GM12878 (cell line): ENCODE data around the gene RBM7. TPM values are rescaled to one million over a fixed set of nuclear protein-coding genes. Genes with fewer than 3 reads are reported as not detected.

ENCODE experiments used
- ATAC-seq: fragments of 200-7000 bp; cut with Tn5 transposase; 3 replicates; pipeline ENCODE4 v1.9.1; 2020; ENCODE audit warnings: mild to moderate bottlenecking, moderate library complexity
- BruUV-seq: library from RNA; stranded (reverse); fragments of 400-500 nt; replicated peaks from 2 replicates; lab custom pipeline; 2021; lab: Mats Ljungman, UMichigan
- CTCF ChIA-PET: fragments of 300-600 bp; sonication (Branson Sonifier 250); formaldehyde crosslinking; extraction: SDS; loops from one replicate; lab custom pipeline; 2021; ENCODE audit warnings: inconsistent platforms; lab: Yijun Ruan, JAX
- POLR2A ChIA-PET: fragments of 350-600 bp; formaldehyde crosslinking; extraction: SDS; loops from one replicate; lab custom pipeline; 2021; ENCODE audit warnings: inconsistent platforms; lab: Charles Lee
- RAD21 ChIA-PET: fragments of 300-600 bp; sonication (Branson Sonifier 250); formaldehyde crosslinking; loops from one replicate; lab custom pipeline; 2023; ENCODE audit warnings: antibody characterized with exemption; ENCODE audit not compliant: unreplicated experiment; lab: Charles Lee
- SMC1A ChIA-PET: fragments of 300-600 bp; sonication (Branson Sonifier 250); formaldehyde crosslinking; loops from one replicate; lab custom pipeline; 2023; ENCODE audit not compliant: unreplicated experiment, uncharacterized antibody; lab: Charles Lee
- DNase-seq: peaks from one replicate; pipeline ENCODE4 v3.0.0-alpha.2; 2011; ENCODE audit warnings: low read depth, low spot score
- FAIRE-seq: peaks from 3 replicates; lab custom pipeline; 2011; peaks lifted over from hg19 to GRCh38; lab: Jason Lieb, UNC
- H2AFZ ChIP-seq: 2 replicates; pipeline ENCODE4 v1.6.0; 2011; ENCODE audit warnings: low read depth, low read length, control low read depth; ENCODE audit not compliant: control insufficient read depth
- H3K27ac ChIP-seq: 2 replicates; pipeline ENCODE4 v1.5.1; 2011; ENCODE audit warnings: control low read depth; ENCODE audit not compliant: control insufficient read depth, insufficient read depth
- H3K27me3 ChIP-seq, 2 experiments: replicated peaks in 1 of 2; 2 replicates each; pipeline versions ENCODE4 v1.6.0 to v1.6.1; 2011; ENCODE audit warnings: low read length in 1 of 2; ENCODE audit not compliant: control insufficient read depth in 2 of 2, insufficient read depth in 2 of 2
- H3K36me3 ChIP-seq, 2 experiments: 2 replicates each; pipeline ENCODE4 v1.5.1; 2011; ENCODE audit warnings: low read length in 1 of 2; ENCODE audit not compliant: control insufficient read depth in 2 of 2, insufficient read depth in 2 of 2
- H3K4me1 ChIP-seq: 2 replicates; pipeline ENCODE4 v1.6.1; 2011; ENCODE audit warnings: mild to moderate bottlenecking, low read length, moderate library complexity, mixed read lengths; ENCODE audit not compliant: control insufficient read depth, insufficient read depth
- H3K4me2 ChIP-seq: 2 replicates; pipeline ENCODE4 v1.6.0; 2011; ENCODE audit warnings: control low read depth; ENCODE audit not compliant: control insufficient read depth, insufficient read depth
- H3K4me3 ChIP-seq: fragments of 200-600 bp; sonication (generic); 2 replicates; pipeline ENCODE4 v1.5.1; 2016
- H3K79me2 ChIP-seq: 2 replicates; pipeline ENCODE4 v1.6.0; 2011; ENCODE audit warnings: low read length; ENCODE audit not compliant: control insufficient read depth, insufficient read depth
- H3K9ac ChIP-seq: 2 replicates; pipeline ENCODE4 v1.8.0; 2011; ENCODE audit warnings: low read length, control low read depth, mixed read lengths; ENCODE audit not compliant: control insufficient read depth, insufficient read depth
- H3K9me3 ChIP-seq: replicated peaks from 3 replicates; pipeline ENCODE4 v1.5.1; 2011; ENCODE audit warnings: mild to moderate bottlenecking, low read length; ENCODE audit not compliant: control insufficient read depth, insufficient read depth
- H4K20me1 ChIP-seq: 2 replicates; pipeline ENCODE4 v1.6.0; 2011; ENCODE audit not compliant: control insufficient read depth, insufficient read depth
- ASH2L ChIP-seq: fragments of 300-600, 200-600 bp; sonication (generic); IDR thresholded peaks from 2 replicates; pipeline ENCODE4 v1.6.1; 2017; ENCODE audit warnings: low read depth, mild to moderate bottlenecking, borderline replicate concordance
- CHD4 ChIP-seq: fragments of 200-600 bp; sonication (generic); IDR thresholded peaks from 2 replicates; pipeline ENCODE4 v1.6.1; 2016; ENCODE audit warnings: mild to moderate bottlenecking
- CREM ChIP-seq: IDR thresholded peaks from 2 replicates; pipeline ENCODE4 v1.6.1; 2014; ENCODE audit warnings: antibody characterized with exemption, low read depth
- CTCF ChIP-seq, 3 experiments: IDR thresholded peaks in 2 of 3; conservative IDR thresholded peaks in 1 of 3; 2 replicates each; pipeline ENCODE4 v1.5.1; 2011; ENCODE audit warnings: low read depth in 3 of 3, low read length in 3 of 3, mild to moderate bottlenecking in 3 of 3, control low read depth in 2 of 3, moderate library complexity in 2 of 3, inconsistent platforms in 1 of 3, mixed read lengths in 1 of 3; ENCODE audit not compliant: control insufficient read depth in 2 of 3, insufficient read depth in 1 of 3; ENCODE audit errors: extremely low read depth in 1 of 3
- E2F8 ChIP-seq: fragments of 450-650 bp; IDR thresholded peaks from 2 replicates; pipeline ENCODE4 v1.6.1; 2018; ENCODE audit warnings: mild to moderate bottlenecking, low read depth, moderate library complexity; ENCODE audit not compliant: partially characterized antibody
- KLF5 ChIP-seq: fragments of 450-650 bp; IDR thresholded peaks from 2 replicates; pipeline ENCODE4 v1.6.1; 2014; ENCODE audit warnings: mild to moderate bottlenecking; ENCODE audit not compliant: partially characterized antibody
- NKRF ChIP-seq: fragments of 450-650 bp; conservative IDR thresholded peaks from 2 replicates; pipeline ENCODE4 v1.6.1; 2017; ENCODE audit warnings: mild to moderate bottlenecking, moderate library complexity
- NR2C2 ChIP-seq: IDR thresholded peaks from 2 replicates; pipeline ENCODE4 v1.6.1; 2011; ENCODE audit warnings: borderline replicate concordance, low read depth; ENCODE audit not compliant: control insufficient read depth, insufficient read length
- PAX8 ChIP-seq: fragments of 450-650 bp; IDR thresholded peaks from 2 replicates; pipeline ENCODE4 v1.6.1; 2017; ENCODE audit warnings: mild to moderate bottlenecking, moderate library complexity
- POLR2AphosphoS5 ChIP-seq: IDR thresholded peaks from 2 replicates; pipeline ENCODE4 v1.6.1; 2011; ENCODE audit warnings: mild to moderate bottlenecking, low read length, inconsistent platforms
- RAD21 ChIP-seq: IDR thresholded peaks from 2 replicates; pipeline ENCODE4 v1.6.1; 2011; ENCODE audit warnings: mild to moderate bottlenecking, low read depth, low read length, moderate library complexity; ENCODE audit not compliant: insufficient read depth
- SKIL ChIP-seq: fragments of 450-650 bp; IDR thresholded peaks from 2 replicates; pipeline ENCODE4 v1.6.1; 2017; ENCODE audit warnings: mild to moderate bottlenecking, low read depth, inconsistent platforms; ENCODE audit not compliant: poor library complexity, severe bottlenecking
- WGBS: methylation state at CpG from one replicate; pipeline ENCODE4 v1.1.6; 2016; ENCODE audit warnings: low lambda C conversion rate; ENCODE audit not compliant: insufficient replicate concordance, insufficient coverage; ENCODE audit errors: missing lambda C conversion rate; 5-methylcytosine and 5-hydroxymethylcytosine counted together
- in situ Hi-C: fragments of 300-500 bp; cut with MboI; formaldehyde crosslinking; loops from 9 replicates; pipeline ENCODE4 v1.14.3; 2018; ENCODE audit warnings: mixed read lengths
- intact Hi-C: fragments of 100-400 bp; cut with micrococcal nuclease; formaldehyde crosslinking; loops from one replicate; pipeline ENCODE4 v1.14.2; 2022; ENCODE audit not compliant: unreplicated experiment
- polyA plus RNA-seq, 11 experiments: library from polyadenylated mRNA; depleted of rRNA in 4 of 11; unstranded in 6 of 11; stranded (reverse) in 5 of 11; fragments of >200 nt; fragmentation: Nextera tagmentation in 4 of 11; fragmentation: Illumina TruSeq in 1 of 11; extraction: Ambion mirVana in 4 of 11; extraction: Trizol in 1 of 11; gene quantifications; 1 replicate in 1 of 11; 2 replicates in 10 of 11; pipeline versions ENCODE4 v1.2.1 to v1.2.3, GENCODE V29; 2011 to 2016; ENCODE audit warnings: inconsistent platforms in 2 of 11, missing spikeins in 2 of 11, low read depth in 1 of 11
- total RNA-seq, 4 experiments: library from RNA; depleted of rRNA in 3 of 4; stranded (reverse); fragments of >200 nt in 3 of 4; fragmentation: Illumina TruSeq in 1 of 4; extraction: Trizol in 1 of 4; gene quantifications; 2 replicates each; pipeline versions ENCODE4 v1.2.1 to v1.2.3, GENCODE V29; 2013 to 2021

Gene RBM7
- total and polyA plus RNA-seq, 10 of the 15 experiments (the other 5 are each of a cell fraction or from before 2014, with no cell fraction given), result 17.0 to 46.2 (median 26.0) TPM

DNA sequence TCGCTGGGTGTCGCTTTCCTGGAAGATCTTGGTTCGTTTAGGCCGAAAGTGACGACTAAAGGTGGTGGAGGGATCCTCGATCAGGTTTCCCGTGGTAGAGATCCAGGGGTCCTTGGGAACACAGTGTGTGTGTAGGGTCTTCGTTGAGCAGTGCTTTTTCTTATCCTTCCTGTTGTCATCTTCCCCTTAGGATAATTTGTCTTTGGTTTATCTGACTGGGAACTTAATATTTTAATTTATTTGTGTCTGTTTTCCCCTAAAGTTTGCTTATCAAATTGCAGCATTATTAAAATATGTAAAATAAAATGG, 403 bp downstream of the RBM7 start:
- H3K36me3 ChIP-seq, result peaks cover 0 to 2% of the 10 kb centered on the region in 2 experiments; a peak in 1 of 4 replicates
- ChIA-PET POLR2A (no interaction called here), RAD21 (no interaction called here), SMC1A (no interaction called here), CTCF (no interaction called here)
- DNase-seq, result no peak
- H3K9me3 ChIP-seq, result no peaks in the 10 kb centered on the region
- no peak for ATAC-seq
- peaks cover 44% of the 10 kb centered on the region for H3K79me2 ChIP-seq
- peak overlapping the region; percentile 98 for H3K27ac ChIP-seq
- intact Hi-C loops, result loop anchor here (1.0 kb wide), 1 partner anchor 38 kb away; the partner anchor contains the start of gene REXO2
- TSS peak; percentile 71 for BruUV-seq
- peak overlapping the region; percentile 98 for H2AFZ ChIP-seq
- H3K4me1 ChIP-seq, result no peaks in the 10 kb centered on the region
- in situ Hi-C loops, result no loop called here
- H3K4me3 ChIP-seq, result peak overlapping the region; percentile 82
- H4K20me1 ChIP-seq, result no peaks in the 10 kb centered on the region
- FAIRE-seq, result no peak
- H3K4me2 ChIP-seq, result peak overlapping the region; percentile 92; the same call in 1 of the 2 replicates
- 0% methylated on average over 8 of the region's 8 CpGs for WGBS
- peak overlapping the region; percentile 98 for H3K9ac ChIP-seq
- no peaks in the 10 kb centered on the region for H3K27me3 ChIP-seq
- 0 out of 2 replicates have a peak, but pooled peaks have one; percentile 31 for TF ChIP-seq PAX8
- no peak for TF ChIP-seq KLF5
- TF ChIP-seq SKIL, result peak; percentile 22
- no peak for TF ChIP-seq POLR2AphosphoS5
- TF ChIP-seq CHD4, result no peak
- no peak for TF ChIP-seq CREM
- TF ChIP-seq CTCF (IDR thresholded peaks at IDR 0.05 in 2 of 3, conservative IDR thresholded peaks at IDR 0.05 in 1 of 3; ENCODE audit: control insufficient read depth in 2 of 3, extremely low read depth in 1 of 3, insufficient read depth in 1 of 3, low read depth in 3 of 3, low read length in 3 of 3), result peak in 2 of 3 experiments; percentile 8 to 20; a peak in 1 of 6 replicates
- TF ChIP-seq ASH2L, result 0 out of 2 replicates have a peak, but pooled peaks have one; percentile 6
- TF ChIP-seq E2F8, result no peak
- no peak for TF ChIP-seq NR2C2
- TF ChIP-seq NKRF, result no peak
- no peak for TF ChIP-seq RAD21
